ENCODE data around the gene MRGPRD. TPM values are rescaled to one million over a fixed set of nuclear protein-coding genes. Genes with fewer than 3 reads are reported as not detected.

MRGPRD gene
- total and polyA plus RNA-seq, 2 of the 8 experiments (the other 6 are each of a cell fraction or from before 2014, with no cell fraction given): not detected

- no peak for TF ChIP-seq RNF2 (IDR thresholded peaks at IDR 0.05; ENCODE audit: borderline replicate concordance, low read depth, low read length, missing control alignments, poor library complexity, severe bottlenecking)
Observed at GRCh38 chr11:68941324-68942094, 39.3 kb downstream of the MRGPRD start (continued).

Measured in H1 (cell line).